Large intestine (tissue), 3 donors: ENCODE results near the gene SNAPC1. TPM values are rescaled to one million over a fixed set of nuclear protein-coding genes. Genes with fewer than 3 reads are reported as not detected.

Experiments
- DNase-seq, 2 donors: peaks; one replicate each; pipeline versions ENCODE4 v3.0.0 to v3.0.0-alpha.2; 2013
- H3K27ac ChIP-seq: one replicate; pipeline ENCODE4 v1.5.1; 2013; ENCODE audit warnings: low read length
- H3K27me3 ChIP-seq: 2 replicates; pipeline ENCODE4 v1.6.1; 2013; ENCODE audit warnings: low read length; ENCODE audit not compliant: control insufficient read depth, insufficient read depth
- H3K36me3 ChIP-seq: 2 replicates; pipeline ENCODE4 v1.6.1; 2013; ENCODE audit warnings: low read length; ENCODE audit not compliant: control insufficient read depth, insufficient read depth
- H3K4me1 ChIP-seq: one replicate; pipeline ENCODE4 v1.6.1; 2013; ENCODE audit warnings: low read length; ENCODE audit not compliant: control insufficient read depth, insufficient read depth
- H3K4me3 ChIP-seq: one replicate; pipeline ENCODE4 v1.5.1; 2013; ENCODE audit warnings: low read length
- H3K9me3 ChIP-seq: one replicate; pipeline ENCODE4 v1.6.1; 2013; ENCODE audit warnings: mild to moderate bottlenecking, low read depth, low read length, moderate library complexity; ENCODE audit not compliant: control insufficient read depth
- WGBS: methylation state at CpG from one replicate; pipeline ENCODE4 v1.1.5; 2013; ENCODE audit warnings: low lambda C conversion rate; ENCODE audit not compliant: insufficient coverage; 5-methylcytosine and 5-hydroxymethylcytosine counted together
- polyA plus RNA-seq: library from polyadenylated mRNA; unstranded; fragments of 120-200 nt; gene quantifications from one replicate; pipeline ENCODE4 v1.2.1, GENCODE V29; 2013

Gene SNAPC1
- polyA plus RNA-seq, 1 donor = 5.6 TPM

DNA sequence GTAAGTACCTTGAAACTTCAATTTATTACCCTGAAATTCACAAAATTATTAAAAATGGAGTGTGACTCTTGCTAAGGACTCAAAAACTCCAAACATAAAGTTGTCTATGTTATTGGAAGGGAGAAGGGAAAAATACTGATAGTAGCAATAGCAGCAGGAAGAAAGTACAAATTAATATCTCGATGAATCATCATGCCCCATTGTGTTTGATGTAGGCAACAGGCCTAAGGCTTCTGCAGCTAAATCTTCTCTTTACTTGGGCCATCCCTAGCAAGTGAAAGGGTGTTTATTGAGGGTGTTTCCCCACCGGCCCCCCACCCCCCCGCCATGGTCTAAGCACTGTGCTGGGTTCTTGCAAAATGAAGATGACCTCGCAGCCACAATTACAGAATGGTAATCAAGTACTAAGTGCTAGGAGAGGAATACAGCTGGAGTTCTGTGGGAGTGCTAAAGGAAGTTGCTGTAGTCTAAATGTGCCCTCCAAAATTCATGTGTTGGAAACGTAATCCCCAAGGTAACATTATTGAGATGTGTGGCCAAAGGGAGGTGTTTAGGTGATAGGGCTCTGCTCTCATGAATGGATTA, 76.5 kb downstream of the SNAPC1 start:
- WGBS = no CpG with 5 or more reads among the region's 5 CpGs
- Histone ChIP-seq H3K9me3 (no peaks in the 10 kb centered on the region), H3K4me3 (no peak overlapping the region), H3K27me3 (no peaks in the 10 kb centered on the region), H3K27ac (no peak overlapping the region), H3K4me1 (no peaks in the 10 kb centered on the region), H3K36me3 (no peaks in the 10 kb centered on the region)
- DNase-seq = no peak

DNA sequence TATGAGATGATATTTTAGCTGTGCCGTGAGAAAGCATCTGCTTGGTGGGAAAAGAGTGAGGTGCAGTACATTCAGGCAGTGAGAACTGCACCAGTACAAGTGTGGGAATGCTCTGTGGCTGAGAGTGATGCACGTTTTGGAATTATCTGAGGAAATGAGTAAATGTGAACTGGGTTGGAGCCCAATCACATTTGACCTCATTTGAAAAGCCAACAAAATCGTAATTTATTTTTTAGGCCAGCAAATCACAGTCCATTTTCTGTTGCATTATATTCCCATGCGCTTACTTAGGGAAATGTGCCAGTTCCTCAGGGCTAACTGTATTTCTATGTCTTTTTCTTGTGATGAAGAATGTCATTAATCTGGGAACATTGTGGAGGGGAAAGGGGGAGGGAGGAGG, 77.3 kb downstream of the SNAPC1 start:
- no peak for DNase-seq
- Histone ChIP-seq H3K9me3 (no peaks in the 10 kb centered on the region), H3K36me3 (no peaks in the 10 kb centered on the region), H3K4me1 (no peaks in the 10 kb centered on the region), H3K4me3 (no peak overlapping the region), H3K27ac (no peak overlapping the region), H3K27me3 (no peaks in the 10 kb centered on the region)
- WGBS = no CpG with 5 or more reads among the region's 4 CpGs

DNA sequence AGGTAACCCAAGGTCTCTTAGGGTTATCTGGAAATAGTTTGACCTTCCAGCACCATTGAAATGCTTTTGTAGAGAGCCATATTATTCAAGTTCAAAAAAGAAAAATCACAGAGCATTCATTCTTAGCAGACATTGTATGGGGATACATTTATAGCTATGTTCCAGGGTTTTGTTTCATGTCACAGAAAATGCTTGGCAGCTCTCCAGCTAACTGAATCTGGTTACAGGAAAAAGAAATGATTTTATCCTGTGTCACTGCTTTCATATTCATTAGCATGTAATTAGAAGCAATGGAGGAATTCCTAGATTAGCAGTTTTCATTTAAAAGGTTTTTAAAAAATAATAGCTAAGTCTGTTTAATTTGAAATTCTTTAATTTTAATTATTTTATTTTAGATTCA, 78.9 kb downstream of the SNAPC1 start:
- no peaks in the 10 kb centered on the region for H3K4me1 ChIP-seq
- no peak overlapping the region for H3K4me3 ChIP-seq
- H3K27ac ChIP-seq = no peak overlapping the region
- no peaks in the 10 kb centered on the region for H3K36me3 ChIP-seq
- peaks cover 2% of the 10 kb centered on the region for H3K9me3 ChIP-seq
- no peaks in the 10 kb centered on the region for H3K27me3 ChIP-seq
- no peak for DNase-seq

Other genes starting within 250 kb of the SNAPC1 start
- 56.7 TPM for gene HIF1A, start 66.9 kb upstream of the SNAPC1 start, polyA plus RNA-seq
- gene SYT16, start 50.3 kb downstream of the SNAPC1 start, polyA plus RNA-seq = 0.27 TPM